GM19025 (cell line): ENCODE measurements around the gene FAM110D.

Source experiments
- ATAC-seq: cut with Tn5 transposase; IDR thresholded peaks from one replicate; pipeline ENCODE4 v1.9.1; 2021; ENCODE audit warnings: mild to moderate bottlenecking, low read depth, moderate library complexity; ENCODE audit not compliant: unreplicated experiment

Gene FAM110D

DNA sequence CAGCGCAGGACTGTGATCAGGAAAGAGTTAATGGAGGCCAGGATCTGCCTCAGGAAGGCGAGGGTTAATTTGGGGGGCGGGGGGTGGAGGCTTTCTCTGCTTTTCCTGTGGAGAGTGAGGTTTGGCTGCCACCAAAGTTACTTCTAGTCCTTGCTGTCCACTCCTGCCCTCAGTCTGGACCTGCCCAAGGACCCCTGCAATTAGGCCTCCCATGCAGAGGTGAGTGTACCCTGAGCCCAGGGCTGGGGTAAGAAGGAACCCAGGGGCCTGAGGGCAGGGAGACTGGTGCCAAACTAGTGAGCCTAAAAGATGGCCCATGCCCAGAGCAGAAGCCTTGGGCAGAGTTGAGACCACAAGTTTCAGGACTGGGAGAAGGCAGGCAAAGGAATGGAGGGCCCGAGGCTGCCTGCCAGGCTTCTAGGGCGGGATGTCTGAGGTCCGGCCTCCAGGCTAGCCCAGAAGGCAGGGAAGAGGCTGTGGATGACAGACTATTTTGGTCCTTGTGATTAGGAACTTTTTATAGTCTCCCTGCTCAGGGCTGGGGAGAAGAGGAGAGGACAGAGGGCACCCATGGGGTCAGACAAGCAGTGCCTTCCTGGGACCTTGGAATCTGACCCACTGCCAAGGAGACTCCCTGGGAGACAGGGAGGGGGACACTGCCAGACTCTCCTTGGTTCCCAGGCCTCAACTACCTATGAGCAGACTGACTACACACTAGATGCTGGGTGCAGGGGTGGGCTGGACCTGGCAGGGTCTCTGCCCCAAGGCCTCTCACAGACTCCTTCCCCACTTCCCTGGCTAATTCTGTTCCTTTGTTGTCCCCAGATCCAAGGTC is at the start of gene FAM110D:
FAM110D (plus strand) TSS at position 172 of the 835 bp plus-strand sequence. CDS start 2,213 bp downstream, outside the sequence.
- no peak for ATAC-seq

DNA sequence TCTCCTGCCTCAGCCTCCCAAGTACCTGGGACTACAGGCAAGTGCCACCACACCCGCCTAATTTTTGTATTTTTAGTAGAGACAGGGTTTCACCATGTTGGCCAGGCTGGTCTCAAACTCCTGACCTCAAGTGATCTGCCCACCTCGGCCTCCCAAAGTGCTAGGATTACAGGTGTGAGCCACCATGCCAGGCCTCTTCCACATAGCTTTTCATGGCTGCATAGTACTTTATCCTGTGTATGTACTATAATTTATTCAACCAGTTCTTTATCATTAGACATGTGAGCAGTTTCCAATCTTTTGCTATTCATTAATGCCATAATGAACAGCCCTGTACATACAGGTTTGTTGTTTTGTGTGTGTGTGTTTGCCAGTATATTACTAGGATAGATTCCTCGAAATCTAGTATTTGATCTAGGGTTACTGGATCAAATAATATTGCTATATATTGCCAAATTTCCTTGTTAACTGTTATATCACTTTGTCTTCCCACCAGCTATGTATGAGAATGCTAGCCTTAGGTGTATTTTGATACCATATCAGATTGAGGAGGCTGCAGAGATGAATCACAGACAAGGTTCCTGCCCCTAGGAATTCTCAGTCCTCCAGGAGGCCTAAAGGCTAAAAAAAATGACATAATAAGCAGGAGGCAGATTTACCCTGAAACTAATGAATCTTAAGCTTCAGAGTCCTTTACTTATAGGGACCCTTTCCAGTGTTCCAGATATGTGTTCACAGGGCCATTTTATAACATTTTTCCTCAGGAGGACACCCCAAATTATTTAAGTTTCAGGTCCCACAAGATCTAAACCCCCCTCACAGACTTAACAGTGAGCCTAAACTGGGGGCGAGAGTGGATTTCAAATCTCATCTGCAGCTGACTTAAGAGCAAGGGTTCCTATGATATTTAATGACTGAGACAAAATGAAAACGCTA is 49.4 kb upstream of the FAM110D start:
- ATAC-seq: no peak

- peak; percentile 42 for ATAC-seq
Measured at GRCh38 chr1:26110731-26111529, 47.9 kb upstream of the FAM110D start.

DNA sequence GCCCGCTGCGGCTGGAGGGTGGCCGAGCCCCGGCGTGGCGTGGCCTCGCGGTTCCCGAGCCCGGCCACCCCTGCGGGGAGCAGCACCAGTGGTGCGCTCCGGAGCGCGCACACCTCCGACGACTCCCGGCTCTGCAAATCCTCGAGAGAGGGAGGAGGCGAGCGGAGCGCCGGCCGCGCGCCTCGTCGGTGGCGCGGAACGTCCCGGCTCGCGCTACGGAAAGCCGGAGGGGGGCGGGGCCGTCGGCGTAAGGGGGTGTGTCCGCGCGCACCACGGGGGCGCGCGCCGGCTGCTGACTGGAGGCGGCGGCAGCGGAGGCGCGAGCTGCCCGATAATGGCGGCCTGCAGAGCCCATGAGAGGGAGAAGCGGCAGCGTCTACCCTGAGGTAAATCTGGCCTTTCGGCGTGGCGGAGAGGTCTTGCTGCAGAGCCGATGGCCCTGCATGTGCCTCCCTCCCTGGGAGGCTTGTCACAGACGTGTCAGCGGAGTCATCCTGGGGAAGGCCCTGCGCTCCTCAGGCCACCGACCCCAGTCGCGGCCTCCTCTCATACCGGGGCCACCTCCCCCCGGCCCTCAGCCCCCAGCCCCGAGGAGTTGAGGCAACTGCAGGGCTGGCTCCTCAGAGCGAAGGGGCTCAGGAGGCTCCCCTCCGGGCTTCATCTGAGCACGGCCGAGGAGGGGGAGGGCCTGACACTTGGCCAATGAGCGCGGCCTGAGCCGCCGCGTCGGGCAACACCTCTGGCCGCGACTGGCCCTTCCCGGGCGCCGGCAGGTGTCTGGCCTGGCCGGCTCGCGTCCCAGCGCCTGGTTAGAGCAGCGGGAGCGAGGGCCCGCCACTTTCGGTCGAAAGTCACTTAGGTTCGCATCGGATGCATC is 47.1 kb upstream of the FAM110D start, which contains the start of gene PDIK1L:
PDIK1L (plus strand) TSS at position 295 of the 877 bp plus-strand sequence. CDS start 2,485 bp downstream, outside the sequence.
- peak; percentile 75 for ATAC-seq

- no peak for ATAC-seq
Measured at GRCh38 chr1:26112407-26112775, 46.5 kb upstream of the FAM110D start.

DNA sequence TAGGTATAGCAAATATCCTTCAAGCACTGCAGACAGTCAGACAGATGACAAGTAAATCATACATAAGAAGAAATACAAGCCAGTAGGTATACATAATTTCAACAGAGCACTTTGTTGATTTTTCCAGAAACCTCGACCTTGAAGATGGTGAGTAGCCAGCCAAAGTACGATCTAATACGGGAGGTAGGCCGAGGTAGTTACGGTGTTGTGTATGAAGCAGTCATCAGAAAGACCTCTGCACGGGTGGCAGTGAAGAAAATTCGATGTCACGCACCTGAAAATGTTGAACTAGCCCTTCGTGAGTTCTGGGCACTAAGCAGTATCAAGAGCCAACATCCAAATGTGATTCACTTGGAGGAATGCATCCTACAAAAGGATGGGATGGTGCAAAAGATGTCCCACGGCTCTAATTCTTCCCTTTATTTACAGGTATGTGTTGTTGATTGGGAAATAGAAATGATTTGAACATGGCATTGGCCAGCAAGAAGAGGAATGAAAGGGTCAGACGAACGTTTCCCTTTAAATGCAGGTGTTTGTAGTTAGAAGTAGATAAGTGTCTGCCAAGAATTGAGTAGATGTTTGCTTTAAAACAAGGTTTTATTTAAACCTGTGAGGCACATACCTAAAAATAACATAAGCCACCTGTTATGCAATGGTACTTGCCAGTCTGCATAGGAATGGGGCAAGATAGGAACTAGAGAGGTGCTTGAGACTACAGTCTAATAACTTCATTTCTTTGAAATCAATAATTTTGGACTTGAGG is 44.5 kb upstream of the FAM110D start:
- no peak for ATAC-seq

DNA sequence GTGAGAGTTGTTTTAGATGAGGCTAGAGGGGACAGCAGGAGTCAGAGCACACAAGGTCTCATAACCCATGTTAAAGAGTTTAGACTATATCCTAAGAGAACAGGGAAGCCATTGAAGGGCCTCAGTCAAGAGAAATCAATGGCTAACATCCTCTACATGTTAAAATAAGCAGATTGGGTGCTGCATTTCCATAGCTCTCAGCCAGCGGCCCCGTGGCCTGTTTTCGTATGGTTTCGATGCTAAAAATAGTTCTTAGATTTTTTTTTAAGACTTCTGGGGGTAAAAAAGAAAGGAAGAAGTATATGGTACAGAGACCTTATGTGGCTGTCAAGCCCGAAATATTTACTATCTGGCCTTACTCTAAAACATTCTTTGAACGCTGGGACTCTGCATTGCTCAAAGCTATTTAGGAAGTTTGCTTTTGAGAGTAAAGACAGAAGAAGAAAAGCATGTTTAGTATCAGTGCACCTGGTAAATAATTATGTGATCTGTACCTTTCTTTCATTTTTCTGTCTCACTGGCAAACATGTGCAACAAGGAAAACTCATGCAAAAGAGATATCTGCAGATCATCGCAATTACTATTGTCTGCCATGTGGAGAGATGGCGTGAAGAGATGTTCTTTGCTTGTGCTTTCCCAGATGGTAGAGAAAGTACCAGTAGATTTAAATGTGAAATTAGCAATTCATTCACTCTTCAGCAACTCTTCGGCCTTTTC is 38.8 kb upstream of the FAM110D start:
- ATAC-seq: no peak

- no peak for ATAC-seq
Measured at GRCh38 chr1:26121854-26122773, 36.8 kb upstream of the FAM110D start.

DNA sequence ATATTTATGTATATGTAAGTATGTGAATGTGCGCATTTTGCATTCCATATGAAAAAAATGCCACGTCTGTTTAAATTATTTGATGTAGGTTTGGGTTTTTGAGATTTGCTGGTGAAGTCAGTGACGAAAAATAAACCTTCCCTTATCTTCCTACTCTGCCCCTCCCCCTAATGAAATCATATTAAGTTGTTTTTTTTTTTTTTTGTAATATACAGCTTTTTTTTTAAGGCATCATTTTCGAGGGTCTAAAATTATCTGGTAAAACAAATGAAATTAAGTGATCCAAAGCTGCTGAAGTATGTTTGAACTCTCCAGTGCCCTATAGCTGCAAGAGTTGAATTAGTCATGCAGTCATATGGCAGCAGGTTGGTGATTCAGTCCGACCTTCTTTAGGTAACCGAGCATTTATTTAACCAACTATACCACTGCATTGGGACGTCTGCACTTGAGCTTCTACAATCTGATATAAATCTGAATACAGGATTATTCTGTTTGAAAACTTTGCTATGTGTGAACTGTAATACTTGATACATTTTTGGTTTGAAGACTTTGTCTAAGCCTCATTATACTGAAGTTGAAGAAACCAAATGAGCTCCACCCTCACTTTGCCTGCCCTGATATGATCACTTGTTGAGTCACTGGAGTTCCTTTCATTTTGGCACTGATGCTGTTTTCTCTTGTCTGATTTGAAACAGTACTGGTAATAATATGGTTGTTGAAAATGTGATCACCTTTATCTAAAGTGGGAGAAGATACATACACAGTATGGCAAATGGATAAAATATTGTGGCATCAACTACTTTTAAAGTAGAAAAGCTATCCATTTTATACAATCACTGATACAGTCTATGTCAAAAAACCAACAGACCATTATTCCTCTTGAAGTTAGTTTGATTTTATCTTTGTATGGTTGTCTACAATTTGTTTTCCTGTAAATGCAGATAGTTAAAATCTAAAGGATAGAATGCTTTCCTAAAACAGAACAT is 35.6 kb upstream of the FAM110D start:
- no peak for ATAC-seq

GRCh38 chr1:26124418-26125331 is 34.2 kb upstream of the FAM110D start:
- no peak for ATAC-seq

DNA sequence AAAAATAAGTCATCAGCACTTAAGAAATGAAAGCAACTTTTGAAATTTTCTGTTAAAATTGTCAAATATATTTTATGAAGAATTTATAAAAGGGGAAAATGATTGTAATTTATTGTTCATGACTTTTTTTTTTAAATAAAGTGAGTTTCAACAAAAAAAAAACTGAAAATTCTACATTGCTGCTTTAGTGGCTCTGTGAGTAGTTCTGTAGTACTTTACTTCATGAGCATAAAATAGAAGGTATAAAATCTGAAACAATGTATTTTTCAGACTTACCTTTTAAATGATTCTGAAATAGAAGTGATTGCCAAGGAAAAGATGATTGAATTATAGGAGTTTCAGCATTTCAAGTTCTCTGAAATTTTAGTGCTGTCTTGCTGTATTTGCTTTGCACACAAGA is 33.5 kb upstream of the FAM110D start:
- no peak for ATAC-seq

- ATAC-seq: no peak
Measured at GRCh38 chr1:26125946-26126320, 32.9 kb upstream of the FAM110D start.

DNA sequence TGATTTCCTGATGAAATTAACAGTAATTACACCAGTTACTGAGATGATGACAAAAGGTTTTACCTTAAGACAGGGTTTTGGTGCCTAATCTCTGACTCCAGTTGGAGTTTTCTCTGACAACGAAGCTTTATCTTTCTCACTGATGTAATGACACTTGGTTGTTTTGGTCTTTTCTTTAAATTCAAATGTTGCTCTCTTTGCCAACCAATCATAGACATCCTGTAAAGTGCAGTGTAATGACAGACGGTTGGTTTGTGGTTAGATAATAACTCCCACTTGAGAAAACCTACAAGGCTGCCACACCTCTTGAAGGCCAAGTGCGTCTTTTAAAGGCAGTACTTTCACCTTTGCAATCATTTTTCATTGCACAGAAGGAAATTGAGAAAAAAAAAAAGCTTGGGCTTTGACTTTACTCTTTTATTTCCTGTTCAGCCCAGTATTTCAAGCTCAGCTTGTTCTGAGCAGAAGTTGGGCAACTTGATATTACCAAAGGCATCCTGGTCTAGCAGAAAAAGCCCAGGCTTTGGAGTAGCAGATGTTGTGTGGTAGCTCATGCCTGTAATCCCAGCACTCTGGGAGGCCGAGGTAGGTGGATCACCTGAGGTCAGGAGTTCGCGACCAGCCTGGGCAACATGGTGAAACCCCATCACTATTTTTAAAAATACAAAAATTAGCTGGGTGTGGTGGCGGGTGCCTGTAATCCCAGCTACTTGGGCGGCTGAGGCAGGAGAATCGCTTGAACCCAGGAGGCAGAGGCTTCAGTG is 32.4 kb upstream of the FAM110D start:
- ATAC-seq: peak; percentile 81
